Endothelial cell of umbilical vein (primary cell): ENCODE measurements around the gene ADGB. TPM values are rescaled to one million over a fixed set of nuclear protein-coding genes. Genes with fewer than 3 reads are reported as not detected.

Experiments used
- BruUV-seq: library from RNA; stranded (reverse); fragments of 400-500 nt; replicated peaks from 2 replicates; lab custom pipeline; 2021; lab: Mats Ljungman, UMichigan
- CTCF ChIA-PET: fragments of 300-600, 350-600 bp; sonication (Branson Sonifier 250); formaldehyde crosslinking; loops from one replicate; lab custom pipeline; 2021; ENCODE audit warnings: antibody characterized with exemption, inconsistent platforms; lab: Charles Lee
- POLR2A ChIA-PET: fragments of 300-600, 350-600 bp; sonication (Branson Sonifier 250); formaldehyde crosslinking; loops from one replicate; lab custom pipeline; 2021; ENCODE audit warnings: antibody characterized with exemption, inconsistent platforms; lab: Charles Lee
- DNase-seq: peaks from one replicate; pipeline ENCODE4 v3.0.0-alpha.2; 2011; ENCODE audit warnings: low read depth, low spot score
- FAIRE-seq: peaks from 2 replicates; lab custom pipeline; 2011; peaks lifted over from hg19 to GRCh38; lab: Jason Lieb, UNC
- H2AFZ ChIP-seq: 2 replicates; pipeline ENCODE4 v1.6.0; 2012; ENCODE audit warnings: low read depth, low read length, control low read depth, inconsistent platforms
- H3K27ac ChIP-seq: 2 replicates; pipeline ENCODE4 v1.5.1; 2011; ENCODE audit warnings: low read depth, mild to moderate bottlenecking, control low read depth, low read length, moderate library complexity; ENCODE audit not compliant: insufficient read depth
- H3K27me3 ChIP-seq, 2 experiments: 2 replicates each; pipeline versions ENCODE4 v1.6.0 to v1.6.1; 2011; ENCODE audit warnings: low read length in 2 of 2, mixed read lengths in 1 of 2; ENCODE audit not compliant: control insufficient read depth in 2 of 2, insufficient read depth in 2 of 2
- H3K36me3 ChIP-seq, 2 experiments: 2 replicates in 1 of 2; 3 replicates in 1 of 2; pipeline ENCODE4 v1.5.1; 2011; ENCODE audit warnings: low read length in 2 of 2, mild to moderate bottlenecking in 1 of 2, moderate library complexity in 1 of 2; ENCODE audit not compliant: control insufficient read depth in 2 of 2, insufficient read depth in 2 of 2; ENCODE audit errors: extremely low read depth in 1 of 2
- H3K4me1 ChIP-seq: 3 replicates; pipeline ENCODE4 v1.5.1; 2011; ENCODE audit warnings: mild to moderate bottlenecking, low read length; ENCODE audit not compliant: control insufficient read depth, insufficient read depth; ENCODE audit errors: extremely low read depth
- H3K4me2 ChIP-seq: 2 replicates; pipeline ENCODE4 v1.6.1; 2011; ENCODE audit warnings: low read length, control low read depth, mixed read lengths; ENCODE audit not compliant: insufficient read depth
- H3K4me3 ChIP-seq, 3 experiments: fragments of 200-600 bp in 1 of 3; sonication (generic), shearing (Covaris generic) in 1 of 3; replicated peaks in 1 of 3; 2 replicates each; pipeline ENCODE4 v1.5.1; 2011 to 2016; ENCODE audit warnings: control low read depth in 3 of 3, low read length in 3 of 3, mild to moderate bottlenecking in 2 of 3, inconsistent platforms in 1 of 3, low read depth in 1 of 3, moderate library complexity in 1 of 3; ENCODE audit not compliant: insufficient read depth in 1 of 3
- H3K79me2 ChIP-seq: 2 replicates; pipeline ENCODE4 v1.6.0; 2012; ENCODE audit warnings: low read length, inconsistent platforms; ENCODE audit not compliant: control insufficient read depth, insufficient read depth
- H3K9ac ChIP-seq: replicated peaks from 2 replicates; pipeline ENCODE3; 2011; ENCODE audit warnings: low read length, control low read depth; ENCODE audit not compliant: insufficient read depth; ENCODE audit errors: extremely low read depth
- H3K9me1 ChIP-seq: replicated peaks from 3 replicates; pipeline ENCODE4 v1.6.0; 2011; ENCODE audit warnings: mild to moderate bottlenecking, low read length; ENCODE audit not compliant: control insufficient read depth, insufficient read depth; ENCODE audit errors: extremely low read depth
- H3K9me3 ChIP-seq: replicated peaks from 2 replicates; pipeline ENCODE4 v1.5.1; 2012; ENCODE audit warnings: low read length, inconsistent platforms; ENCODE audit not compliant: control insufficient read depth, insufficient read depth
- H4K20me1 ChIP-seq: replicated peaks from 2 replicates; pipeline ENCODE3; 2011; ENCODE audit warnings: mild to moderate bottlenecking, low read length; ENCODE audit not compliant: control insufficient read depth, insufficient read depth; ENCODE audit errors: extremely low read depth
- EZH2 ChIP-seq: IDR thresholded peaks from 2 replicates; pipeline ENCODE4 v1.6.1; 2012; ENCODE audit warnings: borderline replicate concordance, low read depth, mild to moderate bottlenecking, moderate library complexity, low read length, inconsistent platforms; ENCODE audit not compliant: severe bottlenecking
- FOS ChIP-seq: IDR thresholded peaks from 2 replicates; pipeline ENCODE4 v1.6.1; 2011; ENCODE audit warnings: mild to moderate bottlenecking, low read length, moderate library complexity, borderline replicate concordance; ENCODE audit not compliant: insufficient read depth
- GATA2 ChIP-seq: IDR thresholded peaks from 2 replicates; pipeline ENCODE4 v1.7.0; 2011; ENCODE audit warnings: low read depth, mild to moderate bottlenecking, moderate library complexity, mixed read lengths, low read length; ENCODE audit not compliant: insufficient read length, insufficient read depth
- JUN ChIP-seq: IDR thresholded peaks from 2 replicates; pipeline ENCODE4 v1.6.1; 2011; ENCODE audit warnings: borderline replicate concordance, low read depth; ENCODE audit not compliant: insufficient read length, insufficient read depth
- MYC ChIP-seq: IDR thresholded peaks from one replicate; pipeline ENCODE4 v1.6.1; 2011; ENCODE audit warnings: mild to moderate bottlenecking, low read depth, low read length
- POLR2AphosphoS5 ChIP-seq: IDR thresholded peaks from 2 replicates; pipeline ENCODE4 v1.6.1; 2012; ENCODE audit warnings: low read depth, mild to moderate bottlenecking, control low read depth, low read length, moderate library complexity; ENCODE audit not compliant: insufficient read depth
- dilution Hi-C: fragments of 300-500 bp; cut with MboI; formaldehyde crosslinking; loops from one replicate; pipeline ENCODE4 v1.15.0; 2019; ENCODE audit warnings: low sequenced_read_pairs; ENCODE audit not compliant: extremely low pct_ligation_motif_present
- intact Hi-C: fragments of 100-400 bp; cut with micrococcal nuclease; formaldehyde crosslinking; loops from one replicate; pipeline ENCODE4 v1.10.0; 2022
- polyA plus RNA-seq, 4 experiments: library from polyadenylated mRNA; depleted of rRNA in 3 of 4; stranded (reverse) in 3 of 4; unstranded in 1 of 4; fragments of >200 nt; gene quantifications; 2 replicates each; pipeline versions ENCODE4 v1.2.1 to v1.2.3, GENCODE V29; 2011 to 2012; ENCODE audit warnings: missing spikeins in 1 of 4
- total RNA-seq: library from RNA; stranded (reverse); gene quantifications from 2 replicates; pipeline ENCODE4 v1.2.3, GENCODE V29; 2021

Gene ADGB
- total and polyA plus RNA-seq, 2 donors (not counting 3 experiments of a cell fraction or from before 2014, with no cell fraction given): not detected

- TF ChIP-seq JUN: no peak
- TF ChIP-seq FOS: no peak
- no peak for TF ChIP-seq GATA2
- no peak for TF ChIP-seq MYC
- no peak for TF ChIP-seq EZH2
- no peak for TF ChIP-seq POLR2AphosphoS5
- H2AFZ ChIP-seq: peak overlapping the region; percentile 79
- POLR2A ChIA-PET: no interaction called here
- no peak for FAIRE-seq
- no peaks in the 10 kb centered on the region for H3K27me3 ChIP-seq
- dilution Hi-C loops: no loop called here
- H3K4me2 ChIP-seq: no peak overlapping the region
- no peak for DNase-seq
- no peak overlapping the region for H3K9ac ChIP-seq
- CTCF ChIA-PET: interaction anchor here (1.3 kb wide), 1 partner anchor 8 kb away, joined by 4 read pairs; no protein-coding TSS in a partner anchor
- H3K79me2 ChIP-seq: no peaks in the 10 kb centered on the region
- no peaks in the 10 kb centered on the region for H3K36me3 ChIP-seq
- peaks cover 7% of the 10 kb centered on the region for H3K4me1 ChIP-seq
- intact Hi-C loops: loop anchor here (5.0 to 10.0 kb wide), 2 partner anchors 413 to 806 kb away; partner anchors contain the start of gene SHPRH
- H3K9me3 ChIP-seq: no peaks in the 10 kb centered on the region
- peak overlapping the region; percentile 33 for H3K27ac ChIP-seq
- no peaks in the 10 kb centered on the region for H4K20me1 ChIP-seq
- no peak overlapping the region for H3K4me3 ChIP-seq
- no peaks in the 10 kb centered on the region for H3K9me1 ChIP-seq
- BruUV-seq: no TSS peak
Measured at GRCh38 chr6:146770275-146770964, 171.6 kb downstream of the ADGB start.
